Keratinocyte (primary cell): ENCODE measurements around the gene XRCC1. TPM values are rescaled to one million over a fixed set of nuclear protein-coding genes. Genes with fewer than 3 reads are reported as not detected.

Experiments
- DNase-seq: peaks from one replicate; pipeline ENCODE4 v3.0.0-alpha.2; 2011; ENCODE audit warnings: low read depth, missing footprints, low spot score
- FAIRE-seq: peaks from 2 replicates; lab custom pipeline; 2011; peaks lifted over from hg19 to GRCh38; lab: Jason Lieb, UNC
- H2AFZ ChIP-seq: 2 replicates; pipeline ENCODE4 v1.6.0; 2012; ENCODE audit warnings: low read length, control low read depth, inconsistent platforms; ENCODE audit not compliant: control insufficient read depth
- H3K27ac ChIP-seq: 2 replicates; pipeline ENCODE4 v1.5.1; 2011; ENCODE audit warnings: low read length; ENCODE audit not compliant: control insufficient read depth, insufficient read depth
- H3K27me3 ChIP-seq: 3 replicates; pipeline ENCODE4 v1.6.0; 2011; ENCODE audit warnings: low read length; ENCODE audit not compliant: control insufficient read depth, insufficient read depth; ENCODE audit errors: extremely low read depth
- H3K36me3 ChIP-seq, 2 experiments: 2 replicates in 1 of 2; 3 replicates in 1 of 2; pipeline ENCODE4 v1.5.1; 2011; ENCODE audit warnings: low read length in 2 of 2, mild to moderate bottlenecking in 1 of 2; ENCODE audit not compliant: control insufficient read depth in 2 of 2, insufficient read depth in 2 of 2; ENCODE audit errors: extremely low read depth in 1 of 2
- H3K4me1 ChIP-seq: 3 replicates; pipeline ENCODE4 v1.5.1; 2011; ENCODE audit warnings: low read length; ENCODE audit not compliant: control insufficient read depth, insufficient read depth; ENCODE audit errors: extremely low read depth
- H3K4me2 ChIP-seq: 3 replicates; pipeline ENCODE4 v1.6.0; 2011; ENCODE audit warnings: low read depth, low read length; ENCODE audit not compliant: control insufficient read depth, insufficient read depth; ENCODE audit errors: extremely low read depth
- H3K4me3 ChIP-seq, 3 experiments: fragments of 200-600 bp in 1 of 3; sonication (generic) in 1 of 3; 2 replicates in 2 of 3; 3 replicates in 1 of 3; pipeline ENCODE4 v1.5.1; 2011 to 2016; ENCODE audit warnings: low read length in 3 of 3, mild to moderate bottlenecking in 3 of 3, control low read depth in 2 of 3, inconsistent platforms in 1 of 3, low read depth in 1 of 3, mixed read lengths in 1 of 3, mixed run types in 1 of 3, moderate library complexity in 1 of 3; ENCODE audit not compliant: control insufficient read depth in 2 of 3, insufficient read depth in 2 of 3; ENCODE audit errors: extremely low read depth in 1 of 3
- H3K79me2 ChIP-seq: 2 replicates; pipeline ENCODE4 v1.6.0; 2012; ENCODE audit warnings: low read length; ENCODE audit not compliant: control insufficient read depth, insufficient read depth
- H3K9ac ChIP-seq: 3 replicates; pipeline ENCODE4 v1.6.0; 2011; ENCODE audit warnings: low read length; ENCODE audit not compliant: control insufficient read depth, insufficient read depth; ENCODE audit errors: extremely low read depth
- H3K9me1 ChIP-seq: 3 replicates; pipeline ENCODE4 v1.6.0; 2011; ENCODE audit warnings: low read length; ENCODE audit not compliant: control insufficient read depth, insufficient read depth; ENCODE audit errors: extremely low read depth
- H3K9me3 ChIP-seq: 2 replicates; pipeline ENCODE4 v1.5.1; 2012; ENCODE audit warnings: low read depth, low read length; ENCODE audit not compliant: control insufficient read depth
- H4K20me1 ChIP-seq: 3 replicates; pipeline ENCODE4 v1.6.0; 2011; ENCODE audit warnings: low read length; ENCODE audit not compliant: control insufficient read depth, insufficient read depth; ENCODE audit errors: extremely low read depth
- EZH2 ChIP-seq: IDR thresholded peaks from one replicate; pipeline ENCODE4 v1.6.1; 2012; ENCODE audit warnings: inconsistent platforms, mild to moderate bottlenecking, low read length, moderate library complexity
- dilution Hi-C: fragments of 300-500 bp; cut with MboI; formaldehyde crosslinking; loops from one replicate; pipeline ENCODE4 v1.7.0; 2020; ENCODE audit warnings: low sequenced_read_pairs; ENCODE audit not compliant: extremely low pct_ligation_motif_present
- polyA plus RNA-seq, 5 experiments: library from polyadenylated mRNA; depleted of rRNA in 3 of 5; stranded (reverse) in 3 of 5; stranded (forward) in 1 of 5; unstranded in 1 of 5; fragments of >200 nt; gene quantifications; 1 replicate in 1 of 5; 2 replicates in 3 of 5; 3 replicates in 1 of 5; pipeline versions ENCODE4 v1.2.1 to v1.2.3, GENCODE V29; 2011 to 2012; ENCODE audit warnings: missing spikeins in 2 of 5, low read depth in 1 of 5, low replicate concordance in 1 of 5
- TF ChIP-seq, protein P1 (sequence below), 3 experiments: IDR thresholded peaks in 1 of 3; conservative IDR thresholded peaks in 1 of 3; optimal IDR thresholded peaks in 1 of 3; 2 replicates in 2 of 3; 3 replicates in 1 of 3; pipeline versions ENCODE3 to v1.5.1; 2011; ENCODE audit warnings: low read length in 3 of 3, mild to moderate bottlenecking in 3 of 3, moderate library complexity in 2 of 3, control low read depth in 1 of 3, inconsistent platforms in 1 of 3; ENCODE audit not compliant: insufficient read depth in 2 of 3; ENCODE audit errors: extremely low read depth in 1 of 3

XRCC1 gene
- polyA plus RNA-seq, 1 donor (not counting 4 experiments of a cell fraction or from before 2014, with no cell fraction given), result 16.3 TPM

GRCh38 chr19:43499042-43499441, 76.3 kb downstream of the XRCC1 start:
- peaks cover 20 to 26% of the 10 kb centered on the region in 2 experiments for H3K36me3 ChIP-seq
- H3K9me1 ChIP-seq, result no peaks in the 10 kb centered on the region
- no peak overlapping the region for H2AFZ ChIP-seq
- dilution Hi-C loops, result no loop called here
- H3K4me2 ChIP-seq, result no peak overlapping the region
- H3K27me3 ChIP-seq, result no peaks in the 10 kb centered on the region
- FAIRE-seq (no peak), DNase-seq (no peak)
- no peaks in the 10 kb centered on the region for H4K20me1 ChIP-seq
- H3K27ac ChIP-seq, result no peak overlapping the region
- peaks cover 8% of the 10 kb centered on the region for H3K4me1 ChIP-seq
- H3K79me2 ChIP-seq, result peaks cover 13% of the 10 kb centered on the region
- no peaks in the 10 kb centered on the region for H3K9me3 ChIP-seq
- TF ChIP-seq, protein P1, sequence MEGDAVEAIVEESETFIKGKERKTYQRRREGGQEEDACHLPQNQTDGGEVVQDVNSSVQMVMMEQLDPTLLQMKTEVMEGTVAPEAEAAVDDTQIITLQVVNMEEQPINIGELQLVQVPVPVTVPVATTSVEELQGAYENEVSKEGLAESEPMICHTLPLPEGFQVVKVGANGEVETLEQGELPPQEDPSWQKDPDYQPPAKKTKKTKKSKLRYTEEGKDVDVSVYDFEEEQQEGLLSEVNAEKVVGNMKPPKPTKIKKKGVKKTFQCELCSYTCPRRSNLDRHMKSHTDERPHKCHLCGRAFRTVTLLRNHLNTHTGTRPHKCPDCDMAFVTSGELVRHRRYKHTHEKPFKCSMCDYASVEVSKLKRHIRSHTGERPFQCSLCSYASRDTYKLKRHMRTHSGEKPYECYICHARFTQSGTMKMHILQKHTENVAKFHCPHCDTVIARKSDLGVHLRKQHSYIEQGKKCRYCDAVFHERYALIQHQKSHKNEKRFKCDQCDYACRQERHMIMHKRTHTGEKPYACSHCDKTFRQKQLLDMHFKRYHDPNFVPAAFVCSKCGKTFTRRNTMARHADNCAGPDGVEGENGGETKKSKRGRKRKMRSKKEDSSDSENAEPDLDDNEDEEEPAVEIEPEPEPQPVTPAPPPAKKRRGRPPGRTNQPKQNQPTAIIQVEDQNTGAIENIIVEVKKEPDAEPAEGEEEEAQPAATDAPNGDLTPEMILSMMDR (optimal IDR thresholded peaks at IDR 0.05 in 1 of 3, IDR thresholded peaks at IDR 0.05 in 1 of 3, conservative IDR thresholded peaks at IDR 0.05 in 1 of 3; ENCODE audit: extremely low read depth in 1 of 3, insufficient read depth in 2 of 3, low read length in 3 of 3), result no peak
- TF ChIP-seq EZH2, result no peak
- no peak overlapping the region for H3K4me3 ChIP-seq
- H3K9ac ChIP-seq, result no peak overlapping the region

DNA sequence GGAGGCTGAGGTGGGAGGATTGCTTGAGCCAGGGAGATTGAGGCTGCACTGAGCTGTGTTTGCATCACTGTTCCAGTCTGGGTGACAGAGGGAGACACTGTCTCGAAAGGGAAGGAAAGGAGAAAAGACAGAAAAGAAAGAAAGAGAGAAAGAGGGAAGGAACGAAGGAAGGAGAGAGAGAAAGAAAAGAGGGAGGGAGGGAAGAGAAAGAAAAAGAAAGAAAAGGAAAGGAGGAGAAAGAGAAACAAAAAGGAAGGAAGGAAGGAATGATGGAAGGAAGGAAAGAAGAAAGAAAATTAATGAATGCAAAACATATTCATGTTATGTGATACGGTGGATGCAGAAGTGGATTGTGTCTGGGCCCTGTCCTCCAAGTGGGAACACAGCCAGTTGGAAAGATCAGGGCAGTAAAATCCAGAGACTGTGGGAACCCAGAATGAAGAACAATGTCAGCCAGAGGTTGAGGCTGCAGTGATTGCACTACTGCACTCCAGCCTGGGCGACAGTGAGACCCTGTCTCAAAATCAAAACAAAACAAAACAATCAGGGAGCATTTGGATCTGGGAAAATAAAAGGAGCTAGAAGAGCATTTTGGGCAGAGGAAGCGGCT, 77.0 kb downstream of the XRCC1 start:
- Histone ChIP-seq H3K36me3 (peaks cover 20 to 26% of the 10 kb centered on the region in 2 experiments), H3K9me3 (no peaks in the 10 kb centered on the region), H3K4me2 (no peak overlapping the region), H3K4me1 (peaks cover 8% of the 10 kb centered on the region), H3K27me3 (no peaks in the 10 kb centered on the region), H2AFZ (no peak overlapping the region), H3K79me2 (peaks cover 10% of the 10 kb centered on the region), H4K20me1 (no peaks in the 10 kb centered on the region), H3K27ac (no peak overlapping the region), H3K4me3 (no peak overlapping the region), H3K9me1 (no peaks in the 10 kb centered on the region), H3K9ac (no peak overlapping the region)
- no peak for TF ChIP-seq EZH2
- TF ChIP-seq, protein P1 (optimal IDR thresholded peaks at IDR 0.05 in 1 of 3, IDR thresholded peaks at IDR 0.05 in 1 of 3, conservative IDR thresholded peaks at IDR 0.05 in 1 of 3; ENCODE audit: extremely low read depth in 1 of 3, insufficient read depth in 2 of 3, low read length in 3 of 3), result no peak
- dilution Hi-C loops, result no loop called here
- DNase-seq (no peak), FAIRE-seq (no peak)
